ENCODE measurements around the gene POU2AF1.

The POU2AF1 gene

GRCh38 chr11:111350811-111351210 is 28.3 kb downstream of the POU2AF1 start:
- H3K4me1 ChIP-seq = no peaks in the 10 kb centered on the region
- in situ Hi-C loops (cut with MboI; ENCODE audit: low sequenced_read_pairs) = no loop called here

GRCh38 chr11:111349191-111349695 is 29.8 kb downstream of the POU2AF1 start:
- no peaks in the 10 kb centered on the region for H3K36me3 ChIP-seq (replicated peaks)
- peaks cover 3% of the 10 kb centered on the region for H3K27me3 ChIP-seq (ENCODE audit: low read depth)
- in situ Hi-C loops (cut with MboI; ENCODE audit: low sequenced_read_pairs) = no loop called here
- no peaks in the 10 kb centered on the region for H3K9me3 ChIP-seq
- no peaks in the 10 kb centered on the region for H3K4me1 ChIP-seq
- no peak for DNase-seq (ENCODE audit: low spot score in 2 of 2)
- no peak overlapping the region for H3K4me3 ChIP-seq

More at GRCh38 chr11:111350811-111351210, 28.3 kb downstream of the POU2AF1 start:
- H3K27me3 ChIP-seq (ENCODE audit: low read depth) = peaks cover 3% of the 10 kb centered on the region
- no peak for DNase-seq (ENCODE audit: low spot score in 2 of 2)
- H3K36me3 ChIP-seq (replicated peaks) = no peaks in the 10 kb centered on the region
- no peak overlapping the region for H3K4me3 ChIP-seq
- H3K9me3 ChIP-seq = no peaks in the 10 kb centered on the region

- Histone ChIP-seq H3K36me3 (replicated peaks) (no peaks in the 10 kb centered on the region), H3K27me3 (ENCODE audit: low read depth) (peaks cover 3% of the 10 kb centered on the region), H3K4me3 (no peak overlapping the region), H3K9me3 (no peaks in the 10 kb centered on the region), H3K4me1 (no peaks in the 10 kb centered on the region)
- no peak for DNase-seq (ENCODE audit: low spot score in 2 of 2)
- in situ Hi-C loops (cut with MboI; ENCODE audit: low sequenced_read_pairs) = no loop called here
These were observed 30.9 kb downstream of the POU2AF1 start for GRCh38 chr11:111348147-111348546.

- Histone ChIP-seq H3K36me3 (replicated peaks) (no peaks in the 10 kb centered on the region), H3K27me3 (ENCODE audit: low read depth) (peaks cover 3% of the 10 kb centered on the region), H3K4me1 (no peaks in the 10 kb centered on the region), H3K4me3 (no peak overlapping the region), H3K9me3 (no peaks in the 10 kb centered on the region)
- no peak for DNase-seq (ENCODE audit: low spot score in 2 of 2)
- in situ Hi-C loops (cut with MboI; ENCODE audit: low sequenced_read_pairs) = no loop called here
These were observed 31.4 kb downstream of the POU2AF1 start for GRCh38 chr11:111347723-111348115.

- no peaks in the 10 kb centered on the region for H3K36me3 ChIP-seq (replicated peaks)
- in situ Hi-C loops (cut with MboI; ENCODE audit: low sequenced_read_pairs) = no loop called here
- H3K4me3 ChIP-seq = no peak overlapping the region
- no peaks in the 10 kb centered on the region for H3K9me3 ChIP-seq
- H3K4me1 ChIP-seq = no peaks in the 10 kb centered on the region
- no peak for DNase-seq (ENCODE audit: low spot score in 2 of 2)
- H3K27me3 ChIP-seq (ENCODE audit: low read depth) = peaks cover 3% of the 10 kb centered on the region
These were observed 31.9 kb downstream of the POU2AF1 start for GRCh38 chr11:111347002-111347722.

GRCh38 chr11:111344032-111344431 is 35.0 kb downstream of the POU2AF1 start:
- Histone ChIP-seq H3K4me1 (no peaks in the 10 kb centered on the region), H3K36me3 (replicated peaks) (no peaks in the 10 kb centered on the region), H3K27me3 (ENCODE audit: low read depth) (no peaks in the 10 kb centered on the region), H3K4me3 (no peak overlapping the region), H3K9me3 (no peaks in the 10 kb centered on the region)
- DNase-seq (ENCODE audit: low spot score in 2 of 2) = no peak
- in situ Hi-C loops (cut with MboI; ENCODE audit: low sequenced_read_pairs) = no loop called here

GRCh38 chr11:111342329-111342728 is 36.7 kb downstream of the POU2AF1 start:
- H3K27me3 ChIP-seq (ENCODE audit: low read depth) = no peaks in the 10 kb centered on the region
- H3K9me3 ChIP-seq = no peaks in the 10 kb centered on the region
- H3K36me3 ChIP-seq (replicated peaks) = no peaks in the 10 kb centered on the region
- H3K4me1 ChIP-seq = no peaks in the 10 kb centered on the region
- no peak for DNase-seq (ENCODE audit: low spot score in 2 of 2)
- in situ Hi-C loops (cut with MboI; ENCODE audit: low sequenced_read_pairs) = no loop called here
- no peak overlapping the region for H3K4me3 ChIP-seq

- Histone ChIP-seq H3K4me1 (no peaks in the 10 kb centered on the region), H3K9me3 (no peaks in the 10 kb centered on the region), H3K4me3 (no peak overlapping the region), H3K36me3 (replicated peaks) (no peaks in the 10 kb centered on the region), H3K27me3 (ENCODE audit: low read depth) (no peaks in the 10 kb centered on the region)
- no peak for DNase-seq (ENCODE audit: low spot score in 2 of 2)
- in situ Hi-C loops (cut with MboI; ENCODE audit: low sequenced_read_pairs) = no loop called here
These were observed 39.2 kb downstream of the POU2AF1 start for GRCh38 chr11:111339758-111340388.

- in situ Hi-C loops (cut with MboI; ENCODE audit: low sequenced_read_pairs) = no loop called here
- H3K4me3 ChIP-seq = no peak overlapping the region
- DNase-seq (ENCODE audit: low spot score in 2 of 2) = no peak
- no peaks in the 10 kb centered on the region for H3K4me1 ChIP-seq
- no peaks in the 10 kb centered on the region for H3K36me3 ChIP-seq (replicated peaks)
- H3K27me3 ChIP-seq (ENCODE audit: low read depth) = no peaks in the 10 kb centered on the region; the same call in 1 of the 2 replicates
- no peaks in the 10 kb centered on the region for H3K9me3 ChIP-seq
These were observed 42.4 kb downstream of the POU2AF1 start for GRCh38 chr11:111336582-111337256.

- H3K4me3 ChIP-seq = no peak overlapping the region
- in situ Hi-C loops (cut with MboI; ENCODE audit: low sequenced_read_pairs) = no loop called here
- no peaks in the 10 kb centered on the region for H3K36me3 ChIP-seq (replicated peaks)
- no peaks in the 10 kb centered on the region for H3K4me1 ChIP-seq
- DNase-seq (ENCODE audit: low spot score in 2 of 2) = no peak
- H3K27me3 ChIP-seq (ENCODE audit: low read depth) = no peaks in the 10 kb centered on the region; the same call in 1 of the 2 replicates
- H3K9me3 ChIP-seq = no peaks in the 10 kb centered on the region
These were observed 43.0 kb downstream of the POU2AF1 start for GRCh38 chr11:111336062-111336461.

- in situ Hi-C loops (cut with MboI; ENCODE audit: low sequenced_read_pairs) = no loop called here
- Histone ChIP-seq H3K36me3 (replicated peaks) (no peaks in the 10 kb centered on the region), H3K4me1 (no peaks in the 10 kb centered on the region), H3K27me3 (ENCODE audit: low read depth) (no peaks in the 10 kb centered on the region; the same call in 1 of the 2 replicates), H3K4me3 (no peak overlapping the region), H3K9me3 (no peaks in the 10 kb centered on the region)
- no peak for DNase-seq (ENCODE audit: low spot score in 2 of 2)
These were observed 43.5 kb downstream of the POU2AF1 start for GRCh38 chr11:111335549-111335948.

GRCh38 chr11:111334532-111335502 is 44.3 kb downstream of the POU2AF1 start:
- Histone ChIP-seq H3K36me3 (replicated peaks) (no peaks in the 10 kb centered on the region), H3K9me3 (no peaks in the 10 kb centered on the region), H3K4me1 (no peaks in the 10 kb centered on the region), H3K4me3 (no peak overlapping the region), H3K27me3 (ENCODE audit: low read depth) (no peaks in the 10 kb centered on the region; the same call in 1 of the 2 replicates)
- in situ Hi-C loops (cut with MboI; ENCODE audit: low sequenced_read_pairs) = no loop called here
- no peak for DNase-seq (ENCODE audit: low spot score in 2 of 2)
